SKM-1 (cell line): ENCODE data around the gene PDCD7.
"Not testable (repeated sequence)": the region's sequence is repeated elsewhere in the genome, so short reads cannot be mapped to it uniquely, and the experiment has no call there.

Experiments used
- DNase-seq: peaks from one replicate; lab custom pipeline; 2025; ENCODE audit not compliant: unreplicated experiment; lab: John Stamatoyannopoulos, UW

The PDCD7 gene, protein sequence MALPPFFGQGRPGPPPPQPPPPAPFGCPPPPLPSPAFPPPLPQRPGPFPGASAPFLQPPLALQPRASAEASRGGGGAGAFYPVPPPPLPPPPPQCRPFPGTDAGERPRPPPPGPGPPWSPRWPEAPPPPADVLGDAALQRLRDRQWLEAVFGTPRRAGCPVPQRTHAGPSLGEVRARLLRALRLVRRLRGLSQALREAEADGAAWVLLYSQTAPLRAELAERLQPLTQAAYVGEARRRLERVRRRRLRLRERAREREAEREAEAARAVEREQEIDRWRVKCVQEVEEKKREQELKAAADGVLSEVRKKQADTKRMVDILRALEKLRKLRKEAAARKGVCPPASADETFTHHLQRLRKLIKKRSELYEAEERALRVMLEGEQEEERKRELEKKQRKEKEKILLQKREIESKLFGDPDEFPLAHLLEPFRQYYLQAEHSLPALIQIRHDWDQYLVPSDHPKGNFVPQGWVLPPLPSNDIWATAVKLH

DNA sequence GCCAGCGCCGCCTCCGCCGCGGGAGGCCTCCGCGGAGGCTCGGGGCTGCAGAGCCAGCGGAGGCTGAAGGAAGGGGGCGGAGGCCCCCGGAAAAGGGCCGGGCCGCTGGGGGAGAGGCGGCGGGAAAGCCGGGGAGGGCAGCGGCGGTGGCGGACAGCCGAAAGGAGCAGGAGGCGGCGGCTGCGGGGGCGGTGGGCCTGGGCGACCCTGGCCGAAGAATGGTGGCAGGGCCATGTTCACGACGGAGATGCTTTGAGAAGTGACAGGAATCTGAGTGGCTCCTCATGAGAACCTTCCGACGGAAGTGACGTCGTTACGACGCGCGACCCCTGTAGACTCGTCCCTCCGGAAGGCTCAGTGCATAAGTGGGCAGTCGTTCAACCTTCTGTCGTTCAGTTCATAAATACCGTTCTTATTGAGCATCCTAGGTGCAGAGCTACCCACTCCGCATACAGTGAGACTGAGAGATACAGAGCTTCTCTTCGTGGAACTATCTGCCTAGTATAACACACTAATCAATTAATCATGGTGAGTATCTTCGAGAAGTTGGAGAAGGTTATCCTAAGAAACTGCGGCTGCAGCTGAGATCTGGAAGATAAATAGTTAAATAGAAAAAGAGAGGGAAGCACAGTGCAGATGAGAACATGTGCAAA lies at the start of gene PDCD7:
TSS of gene PDCD7 (minus strand) at position 261 of the 653 bp plus-strand sequence. CDS start at position 234, 27 bp downstream.
- DNase-seq = peak; percentile 81

DNA sequence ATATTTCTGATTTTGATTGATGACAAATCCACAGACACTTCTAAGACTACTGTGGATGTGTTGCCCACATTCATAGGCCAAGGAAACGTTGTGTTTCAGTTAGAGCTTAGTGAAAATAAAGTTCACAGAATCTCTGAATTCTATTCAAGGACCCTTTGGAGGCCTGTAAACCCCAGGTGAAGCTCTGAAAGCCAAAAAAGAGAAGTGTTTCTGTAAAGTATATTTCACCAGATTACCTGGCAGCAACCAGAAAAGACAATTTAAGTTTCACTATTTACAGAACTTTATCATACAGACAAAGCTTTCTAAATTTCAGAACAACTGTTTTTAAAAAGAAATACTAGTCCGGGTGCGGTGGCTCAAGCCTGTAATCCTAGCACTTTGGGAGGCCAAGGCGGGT lies 48.9 kb upstream of the PDCD7 start:
- no peak for DNase-seq

DNA sequence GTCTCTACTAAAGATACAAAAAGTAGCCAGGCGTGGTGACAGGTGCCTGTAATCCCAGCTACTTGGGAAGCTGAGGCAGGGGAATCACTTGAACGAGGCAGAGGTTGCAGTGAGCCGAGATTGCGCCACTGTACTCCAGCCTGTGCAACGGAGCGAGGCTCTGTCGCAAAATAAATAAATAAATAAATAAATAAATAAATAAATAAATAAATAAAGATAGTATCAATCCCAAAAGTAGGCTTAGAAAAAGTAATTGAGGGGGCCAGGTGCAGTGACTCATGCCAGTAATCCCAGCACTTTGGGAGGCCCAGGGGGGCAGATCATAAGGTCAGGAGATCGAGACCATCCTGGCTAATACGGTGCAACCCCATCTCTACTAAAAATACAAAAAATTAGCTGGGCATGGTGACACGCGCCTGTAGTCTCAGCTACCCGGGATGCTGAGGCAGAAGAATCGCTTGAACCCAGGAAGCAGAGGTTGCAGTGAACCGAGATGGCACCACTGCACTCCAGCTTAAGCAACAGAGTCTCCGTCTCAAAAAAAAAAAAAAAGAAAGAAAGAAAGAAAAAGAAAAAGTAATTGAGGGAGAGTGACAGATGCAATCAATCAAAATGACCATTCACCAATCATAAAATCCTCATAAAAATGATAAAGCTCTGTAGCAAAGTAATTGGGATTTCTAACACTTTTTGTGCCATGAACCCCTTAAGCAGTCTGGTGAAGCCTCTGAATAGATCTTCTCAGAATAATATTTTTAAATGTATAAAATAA lies 48.2 kb upstream of the PDCD7 start:
- not testable (repeated sequence) for DNase-seq

DNA sequence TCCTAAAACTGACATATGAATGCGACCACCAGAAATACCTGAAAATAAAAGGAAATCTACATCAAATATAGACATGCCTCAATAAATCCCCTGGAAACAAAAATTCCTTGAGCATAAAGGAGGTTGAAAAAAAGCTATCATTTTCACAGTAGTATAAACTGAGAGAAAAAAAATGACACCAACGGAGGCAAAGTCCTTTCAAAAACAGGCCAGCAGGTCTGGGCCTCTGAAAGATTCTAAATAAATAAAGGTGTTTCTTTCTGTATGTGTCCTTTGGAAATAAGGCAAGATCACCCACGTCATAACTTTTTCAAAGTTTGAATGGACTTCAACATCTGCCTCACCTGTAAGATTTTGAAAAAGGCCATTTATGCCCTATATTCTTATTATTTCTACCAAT lies 46.6 kb upstream of the PDCD7 start:
- no peak for DNase-seq

DNA sequence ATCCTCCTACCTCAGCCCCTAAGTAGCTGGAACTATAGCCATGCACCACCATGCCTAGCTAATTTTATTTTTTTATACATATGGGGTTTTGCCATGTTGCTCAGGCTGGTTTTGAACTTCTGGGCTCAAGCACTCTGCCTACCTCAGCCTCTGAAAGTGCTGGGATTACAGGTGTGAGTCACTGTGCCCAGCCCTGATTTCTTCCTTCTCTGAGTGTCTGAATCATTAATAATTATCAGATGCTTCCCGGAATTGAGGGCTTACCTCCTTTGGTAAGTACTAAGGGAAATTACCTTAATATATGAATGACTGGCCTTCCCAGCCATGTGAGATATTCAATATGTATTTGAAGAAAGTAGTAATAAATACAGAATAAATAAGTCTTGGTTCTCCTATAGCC lies 44.3 kb upstream of the PDCD7 start:
- no peak for DNase-seq

DNA sequence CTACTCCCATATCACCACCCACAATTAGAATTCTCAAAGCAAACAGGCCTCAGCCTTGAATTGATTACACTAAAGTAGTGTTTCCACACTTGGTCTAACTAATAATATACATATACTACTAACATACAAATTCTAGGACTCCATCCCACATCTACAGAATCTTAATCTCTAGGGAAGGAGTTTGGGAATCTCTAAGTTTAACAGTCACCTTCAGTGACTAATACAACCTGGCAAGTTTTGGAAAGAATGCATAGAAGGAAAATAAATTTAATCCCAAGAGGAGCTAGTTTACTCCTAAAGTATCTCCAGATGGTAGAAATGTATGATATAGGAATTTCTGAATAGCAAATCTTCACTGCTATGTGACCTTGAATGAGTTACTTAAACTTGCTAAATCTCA lies 42.4 kb upstream of the PDCD7 start:
- no peak for DNase-seq

DNA sequence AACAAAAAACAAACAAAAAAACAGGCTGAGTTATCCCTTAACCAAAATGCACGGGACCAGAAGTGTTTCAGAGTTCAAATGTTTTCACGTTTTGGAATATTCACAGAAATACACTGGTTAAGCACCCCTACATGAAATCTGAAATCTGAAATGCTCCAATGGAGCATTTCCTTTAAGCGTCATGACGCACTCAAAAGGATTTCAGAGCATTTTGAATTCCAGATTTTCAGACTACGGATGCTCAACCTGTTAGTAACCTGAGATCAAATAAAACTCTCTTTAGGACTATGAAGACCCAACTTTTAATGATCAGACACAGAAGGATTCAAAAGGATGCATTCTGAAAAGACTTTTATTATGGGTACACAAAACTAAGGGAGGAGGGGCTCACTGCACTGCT lies 41.9 kb upstream of the PDCD7 start:
- no peak for DNase-seq

DNA sequence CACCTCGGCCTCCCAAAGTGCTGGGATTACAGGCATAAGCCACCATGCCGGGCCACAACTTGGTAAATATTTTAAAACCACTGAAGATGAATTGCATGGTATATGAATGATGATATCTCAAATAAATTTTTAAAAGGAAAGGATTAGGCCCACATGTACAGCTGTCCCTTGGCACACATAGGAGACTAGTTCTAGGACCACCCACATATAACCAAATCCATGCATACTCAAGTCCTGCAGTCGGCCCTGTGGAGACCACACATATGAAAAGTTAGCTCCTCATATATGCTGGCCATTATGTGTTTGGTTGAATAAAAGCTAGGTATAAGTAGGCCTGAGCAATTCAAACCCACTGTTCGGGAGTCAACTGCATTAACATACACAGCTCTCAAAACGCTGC lies 40.9 kb upstream of the PDCD7 start:
- no peak for DNase-seq

DNA sequence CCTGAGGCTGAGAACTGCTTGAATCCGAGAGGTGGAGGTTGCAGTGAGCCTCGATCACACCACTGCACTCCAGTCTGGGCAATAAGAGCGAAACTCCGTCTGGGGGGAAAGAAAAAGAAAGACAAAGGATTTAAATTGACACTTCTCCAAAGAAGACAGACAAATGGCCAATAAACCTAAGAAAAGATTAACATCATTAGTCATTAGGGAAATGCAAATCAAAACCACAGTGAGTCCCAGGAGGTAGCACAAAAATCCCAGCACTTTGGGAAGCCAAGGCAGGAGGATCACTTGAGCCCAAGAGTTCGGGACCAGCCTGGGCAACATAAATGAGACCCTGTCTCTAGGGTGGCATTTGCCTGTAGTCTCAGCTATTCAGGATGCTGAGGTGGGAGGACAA lies 38.9 kb upstream of the PDCD7 start:
- DNase-seq = no peak

DNA sequence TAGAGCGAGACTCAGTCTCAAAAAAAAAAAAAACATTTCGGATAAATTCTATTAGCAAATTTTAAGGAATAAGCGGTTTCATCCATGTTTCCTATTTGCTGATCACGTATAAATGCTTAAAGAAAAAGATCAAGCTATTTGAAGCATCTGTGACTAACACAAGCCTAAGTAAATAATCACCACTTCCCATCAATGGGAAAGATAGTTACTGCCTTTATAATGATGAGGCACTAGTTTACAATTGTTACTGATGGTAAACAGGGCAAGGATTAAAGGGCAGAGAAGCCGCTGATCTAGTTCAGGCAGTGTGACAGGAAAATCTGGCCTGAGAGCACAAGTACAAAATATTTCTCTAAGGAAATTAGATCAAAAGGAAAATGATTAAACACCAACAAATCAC lies 37.8 kb upstream of the PDCD7 start:
- DNase-seq = no peak

DNA sequence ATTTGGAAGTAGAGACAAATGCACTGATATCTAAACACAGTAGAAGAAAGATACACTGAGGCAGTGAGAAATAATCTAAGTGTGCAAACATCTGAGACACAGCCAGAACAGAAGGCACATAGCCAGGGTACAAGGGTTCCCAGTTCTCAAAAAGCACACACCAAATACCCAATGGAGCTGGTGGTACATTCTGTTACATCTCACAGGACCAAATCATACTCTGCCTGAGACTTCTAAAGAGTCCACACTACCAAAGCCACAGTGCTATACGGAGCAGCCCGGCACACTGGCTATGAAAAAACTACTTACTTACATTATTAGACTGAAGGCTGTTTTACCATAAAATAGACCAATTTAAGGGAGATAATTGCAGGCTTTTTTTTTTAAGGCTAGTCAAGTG lies 32.3 kb upstream of the PDCD7 start:
- DNase-seq = no peak

DNA sequence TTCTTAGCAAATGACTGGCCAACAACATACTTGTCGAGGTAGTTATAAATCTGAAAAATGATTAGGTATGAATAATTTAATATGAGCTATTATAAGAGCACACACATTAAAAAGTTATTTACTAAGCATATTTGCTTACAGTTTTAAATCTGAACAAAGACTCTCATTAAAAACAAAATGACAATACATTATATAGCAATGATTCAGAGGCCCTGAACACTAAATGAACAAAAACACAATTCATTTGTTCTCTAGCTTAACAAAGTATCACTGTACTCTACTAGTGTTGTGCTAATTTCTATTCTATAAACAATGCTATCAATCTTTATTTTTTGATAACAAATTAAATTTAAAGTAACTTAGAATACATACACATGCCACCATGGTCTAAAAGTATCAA lies 30.5 kb upstream of the PDCD7 start:
- DNase-seq = no peak

DNA sequence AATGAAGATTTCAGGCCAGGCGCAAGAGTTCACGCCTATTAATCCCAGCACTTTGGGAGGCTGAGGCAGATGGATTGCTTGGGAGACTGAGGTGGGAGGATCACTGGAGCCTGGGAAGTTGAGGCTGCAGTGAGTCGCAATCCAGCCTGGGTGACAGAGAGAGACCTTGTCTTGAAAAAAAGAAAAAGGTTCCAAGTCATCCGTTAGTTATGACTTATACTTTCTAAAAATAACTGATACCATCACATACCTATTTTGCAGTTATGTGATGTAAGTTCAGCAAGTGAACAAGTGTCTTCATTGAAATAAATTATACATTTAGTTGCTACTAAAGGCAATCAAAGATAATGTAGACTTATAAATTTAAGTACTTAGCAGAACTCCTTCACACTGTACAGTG lies 29.4 kb upstream of the PDCD7 start:
- DNase-seq = no peak

DNA sequence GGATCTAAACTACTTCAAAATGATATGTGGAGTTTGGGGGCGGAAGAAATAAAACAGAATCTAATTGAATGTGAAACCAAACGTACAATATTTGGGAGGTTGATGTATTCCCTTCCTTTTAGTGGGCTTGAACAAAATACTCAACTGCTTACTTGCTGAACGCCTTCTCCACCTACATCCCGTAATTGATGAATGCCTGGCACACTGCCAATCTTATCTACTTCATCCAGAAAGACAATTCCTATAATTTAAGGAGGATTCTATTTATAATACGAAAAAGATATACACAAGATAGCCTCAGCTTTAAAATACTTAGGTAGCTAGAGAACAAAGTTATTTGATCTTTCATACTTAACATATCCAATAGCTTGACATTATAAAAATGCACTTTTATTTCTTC lies 23.1 kb upstream of the PDCD7 start:
- no peak for DNase-seq

DNA sequence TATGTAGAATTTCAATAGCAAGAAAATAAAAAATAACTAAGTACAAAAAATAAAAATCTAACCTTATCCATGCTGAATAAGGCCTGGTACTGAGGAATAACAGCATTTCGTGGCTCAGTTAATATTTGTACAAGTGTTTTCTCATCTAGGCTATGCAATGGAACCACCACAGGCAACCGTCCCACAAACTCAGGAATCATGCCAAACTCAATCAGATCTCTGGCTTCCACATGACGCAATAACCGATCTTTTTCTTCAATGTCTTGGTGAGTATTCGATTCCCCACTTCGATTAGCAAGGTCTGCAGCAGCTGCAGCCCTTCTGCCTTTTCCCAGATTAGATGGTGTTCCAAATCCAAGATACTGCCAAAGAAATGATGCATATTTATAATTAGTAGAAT lies 21.1 kb upstream of the PDCD7 start:
- DNase-seq = no peak

DNA sequence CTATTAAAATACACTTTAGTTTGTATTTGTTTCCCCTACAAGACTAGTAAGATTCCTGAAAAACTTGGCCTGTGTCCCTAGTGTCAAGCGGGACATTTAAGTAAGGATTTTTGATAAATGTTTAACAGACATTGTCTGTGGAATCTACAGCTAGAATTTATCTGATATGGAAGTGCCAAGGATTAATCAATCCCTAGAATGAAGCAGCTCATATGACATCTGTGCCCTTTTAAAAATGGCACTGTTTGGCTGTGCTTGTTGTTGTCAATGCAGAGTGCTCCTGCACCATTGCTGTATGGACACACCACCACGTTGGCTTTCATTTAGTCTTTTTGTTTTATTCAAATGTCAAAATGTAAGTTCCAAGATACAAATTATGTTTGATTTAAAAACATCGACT lies 14.3 kb upstream of the PDCD7 start:
- DNase-seq = no peak

DNA sequence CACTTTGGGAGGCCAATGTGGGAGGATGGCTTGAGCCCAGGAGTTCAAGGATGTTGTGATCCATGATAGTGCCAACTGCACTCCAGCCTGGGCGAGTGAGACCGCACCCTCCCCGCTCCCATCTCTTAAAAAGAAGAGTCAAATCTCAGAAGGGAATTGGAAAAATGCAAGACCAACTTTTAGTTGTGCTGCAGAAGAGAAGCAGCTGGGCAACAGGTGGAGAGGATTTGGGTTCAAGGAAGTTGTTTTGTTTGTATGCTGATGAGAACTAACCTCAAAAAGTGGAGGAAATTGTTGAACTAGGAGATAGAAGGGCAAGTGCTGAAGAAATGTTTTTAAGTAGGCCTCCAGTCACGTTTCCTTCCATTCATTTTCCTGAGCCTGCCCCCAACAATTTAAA lies 12.8 kb upstream of the PDCD7 start:
- no peak for DNase-seq

DNA sequence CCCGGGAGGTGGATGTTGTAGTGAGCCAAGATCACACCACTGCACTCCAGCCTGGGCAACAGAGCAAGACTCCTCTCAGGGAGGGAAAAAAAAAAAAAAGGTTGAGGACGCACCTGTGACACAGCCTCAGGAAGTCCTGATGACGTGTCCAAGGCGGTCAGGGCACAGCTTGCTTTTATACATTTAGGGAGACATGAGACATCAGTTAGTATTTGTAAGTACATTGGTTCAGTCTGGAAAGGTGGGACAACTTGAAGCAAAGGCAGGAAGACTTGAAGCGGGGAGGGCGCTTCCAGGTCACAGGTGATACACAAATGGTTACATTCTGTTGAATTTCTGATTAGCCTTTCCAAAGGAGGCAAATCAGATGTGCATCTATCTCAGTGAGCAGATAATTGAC lies 5.0 kb upstream of the PDCD7 start:
- DNase-seq = not testable (repeated sequence)

DNA sequence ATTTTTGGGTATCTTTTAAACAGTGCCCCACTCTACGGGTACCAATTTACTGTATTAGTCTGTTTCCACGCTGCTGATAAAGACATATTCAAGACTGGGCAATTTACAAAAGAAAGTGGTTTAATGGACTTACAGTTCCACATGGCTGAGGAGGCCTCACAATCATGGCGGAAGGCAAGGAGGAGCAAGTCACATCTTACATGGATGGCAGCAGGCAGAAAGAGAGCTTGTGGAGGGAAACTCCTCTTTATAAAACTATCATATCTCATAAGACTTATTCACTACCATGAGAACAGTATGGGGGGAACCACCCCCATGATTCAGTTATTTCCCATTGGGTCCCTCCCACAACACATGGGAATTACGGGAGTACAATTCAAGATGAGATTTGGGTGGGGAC lies 4.3 kb upstream of the PDCD7 start:
- DNase-seq = not testable (repeated sequence)

DNA sequence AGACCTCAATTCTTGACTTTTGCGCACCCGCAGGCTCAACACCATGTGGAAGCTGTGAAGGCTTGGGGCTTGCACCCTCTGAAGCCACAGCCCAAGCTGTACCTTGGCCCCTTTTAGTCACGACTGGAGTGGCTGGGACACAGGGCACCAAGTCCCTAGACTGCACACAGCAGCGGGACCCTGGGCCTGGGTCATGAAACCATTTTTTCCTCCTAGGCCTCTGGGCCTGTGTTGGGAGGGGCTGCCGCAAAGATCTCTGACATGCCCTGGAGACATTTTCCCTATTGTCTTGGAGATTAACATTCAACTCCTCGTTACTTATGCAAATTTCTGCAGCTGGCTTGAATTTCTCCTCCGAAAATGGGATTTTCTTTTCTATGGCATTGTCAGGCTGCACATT lies 3.5 kb upstream of the PDCD7 start:
- DNase-seq = not testable (repeated sequence)

DNA sequence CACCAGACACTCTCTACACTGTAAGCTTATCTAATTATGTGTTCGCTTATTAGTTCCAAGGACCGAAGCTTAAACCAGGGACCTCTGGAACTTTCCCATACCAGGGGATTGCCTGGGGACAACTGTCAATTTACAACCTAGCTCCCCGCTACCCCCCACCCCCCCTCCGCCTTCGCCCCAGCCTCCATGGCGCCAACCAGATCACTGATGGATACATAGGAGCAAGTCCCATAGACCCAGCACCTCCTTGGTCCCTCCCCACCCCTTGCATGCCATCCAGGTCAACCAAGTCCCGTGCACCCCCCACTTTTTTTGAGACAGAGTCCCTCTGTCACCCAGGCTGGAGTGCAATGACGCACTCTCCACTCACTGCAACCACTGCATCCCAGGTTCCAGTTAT lies 930 bp upstream of the PDCD7 start:
- DNase-seq = no peak
